GM12878 (cell line): ENCODE measurements around the gene PALLD. TPM values are rescaled to one million over a fixed set of nuclear protein-coding genes. Genes with fewer than 3 reads are reported as not detected.

Experiments
- ATAC-seq: fragments of 200-7000 bp; cut with Tn5 transposase; 3 replicates; pipeline ENCODE4 v1.9.1; 2020; ENCODE audit warnings: mild to moderate bottlenecking, moderate library complexity
- BruUV-seq: library from RNA; stranded (reverse); fragments of 400-500 nt; replicated peaks from 2 replicates; lab custom pipeline; 2021; lab: Mats Ljungman, UMichigan
- CTCF ChIA-PET: fragments of 300-600 bp; sonication (Branson Sonifier 250); formaldehyde crosslinking; extraction: SDS; loops from one replicate; lab custom pipeline; 2021; ENCODE audit warnings: inconsistent platforms; lab: Yijun Ruan, JAX
- POLR2A ChIA-PET: fragments of 350-600 bp; formaldehyde crosslinking; extraction: SDS; loops from one replicate; lab custom pipeline; 2021; ENCODE audit warnings: inconsistent platforms; lab: Charles Lee
- RAD21 ChIA-PET: fragments of 300-600 bp; sonication (Branson Sonifier 250); formaldehyde crosslinking; loops from one replicate; lab custom pipeline; 2023; ENCODE audit warnings: antibody characterized with exemption; ENCODE audit not compliant: unreplicated experiment; lab: Charles Lee
- SMC1A ChIA-PET: fragments of 300-600 bp; sonication (Branson Sonifier 250); formaldehyde crosslinking; loops from one replicate; lab custom pipeline; 2023; ENCODE audit not compliant: unreplicated experiment, uncharacterized antibody; lab: Charles Lee
- DNase-seq: peaks from one replicate; pipeline ENCODE4 v3.0.0-alpha.2; 2011; ENCODE audit warnings: low read depth, low spot score
- FAIRE-seq: peaks from 3 replicates; lab custom pipeline; 2011; peaks lifted over from hg19 to GRCh38; lab: Jason Lieb, UNC
- H2AFZ ChIP-seq: 2 replicates; pipeline ENCODE4 v1.6.0; 2011; ENCODE audit warnings: low read depth, low read length, control low read depth; ENCODE audit not compliant: control insufficient read depth
- H3K27ac ChIP-seq: 2 replicates; pipeline ENCODE4 v1.5.1; 2011; ENCODE audit warnings: control low read depth; ENCODE audit not compliant: control insufficient read depth, insufficient read depth
- H3K27me3 ChIP-seq, 2 experiments: replicated peaks in 1 of 2; 2 replicates each; pipeline versions ENCODE4 v1.6.0 to v1.6.1; 2011; ENCODE audit warnings: low read length in 1 of 2; ENCODE audit not compliant: control insufficient read depth in 2 of 2, insufficient read depth in 2 of 2
- H3K36me3 ChIP-seq, 2 experiments: 2 replicates each; pipeline ENCODE4 v1.5.1; 2011; ENCODE audit warnings: low read length in 1 of 2; ENCODE audit not compliant: control insufficient read depth in 2 of 2, insufficient read depth in 2 of 2
- H3K4me1 ChIP-seq: 2 replicates; pipeline ENCODE4 v1.6.1; 2011; ENCODE audit warnings: mild to moderate bottlenecking, low read length, moderate library complexity, mixed read lengths; ENCODE audit not compliant: control insufficient read depth, insufficient read depth
- H3K4me2 ChIP-seq: 2 replicates; pipeline ENCODE4 v1.6.0; 2011; ENCODE audit warnings: control low read depth; ENCODE audit not compliant: control insufficient read depth, insufficient read depth
- H3K4me3 ChIP-seq: fragments of 200-600 bp; sonication (generic); 2 replicates; pipeline ENCODE4 v1.5.1; 2016
- H3K79me2 ChIP-seq: 2 replicates; pipeline ENCODE4 v1.6.0; 2011; ENCODE audit warnings: low read length; ENCODE audit not compliant: control insufficient read depth, insufficient read depth
- H3K9ac ChIP-seq: 2 replicates; pipeline ENCODE4 v1.8.0; 2011; ENCODE audit warnings: low read length, control low read depth, mixed read lengths; ENCODE audit not compliant: control insufficient read depth, insufficient read depth
- H3K9me3 ChIP-seq: replicated peaks from 3 replicates; pipeline ENCODE4 v1.5.1; 2011; ENCODE audit warnings: mild to moderate bottlenecking, low read length; ENCODE audit not compliant: control insufficient read depth, insufficient read depth
- H4K20me1 ChIP-seq: 2 replicates; pipeline ENCODE4 v1.6.0; 2011; ENCODE audit not compliant: control insufficient read depth, insufficient read depth
- BRCA1 ChIP-seq: IDR thresholded peaks from 2 replicates; pipeline ENCODE4 v1.6.1; 2011; ENCODE audit warnings: low read depth, low read length, improper control_type of control experiment
- CBX3 ChIP-seq: fragments of 200-600 bp; sonication (generic); IDR thresholded peaks from 2 replicates; pipeline ENCODE4 v1.6.1; 2016; ENCODE audit warnings: low read depth, borderline replicate concordance
- FOS ChIP-seq: IDR thresholded peaks from 3 replicates; pipeline ENCODE4 v1.6.1; 2011; ENCODE audit warnings: borderline replicate concordance; ENCODE audit not compliant: insufficient read length; ENCODE audit errors: extremely low read depth
- SIX5 ChIP-seq: IDR thresholded peaks from 2 replicates; pipeline ENCODE4 v1.6.1; 2011; ENCODE audit warnings: mild to moderate bottlenecking, low read depth, low read length, moderate library complexity; ENCODE audit not compliant: severe bottlenecking
- TCF3 ChIP-seq: IDR thresholded peaks from 2 replicates; pipeline ENCODE4 v1.6.1; 2012; ENCODE audit warnings: low read depth, mild to moderate bottlenecking, low read length, borderline replicate concordance; ENCODE audit not compliant: insufficient read depth
- WGBS: methylation state at CpG from one replicate; pipeline ENCODE4 v1.1.6; 2016; ENCODE audit warnings: low lambda C conversion rate; ENCODE audit not compliant: insufficient replicate concordance, insufficient coverage; ENCODE audit errors: missing lambda C conversion rate; 5-methylcytosine and 5-hydroxymethylcytosine counted together
- in situ Hi-C: fragments of 300-500 bp; cut with MboI; formaldehyde crosslinking; loops from 9 replicates; pipeline ENCODE4 v1.14.3; 2018; ENCODE audit warnings: mixed read lengths
- intact Hi-C: fragments of 100-400 bp; cut with micrococcal nuclease; formaldehyde crosslinking; loops from one replicate; pipeline ENCODE4 v1.14.2; 2022; ENCODE audit not compliant: unreplicated experiment
- polyA plus RNA-seq, 11 experiments: library from polyadenylated mRNA; depleted of rRNA in 4 of 11; unstranded in 6 of 11; stranded (reverse) in 5 of 11; fragments of >200 nt; fragmentation: Nextera tagmentation in 4 of 11; fragmentation: Illumina TruSeq in 1 of 11; extraction: Ambion mirVana in 4 of 11; extraction: Trizol in 1 of 11; gene quantifications; 1 replicate in 1 of 11; 2 replicates in 10 of 11; pipeline versions ENCODE4 v1.2.1 to v1.2.3, GENCODE V29; 2011 to 2016; ENCODE audit warnings: inconsistent platforms in 2 of 11, missing spikeins in 2 of 11, low read depth in 1 of 11
- total RNA-seq, 4 experiments: library from RNA; depleted of rRNA in 3 of 4; stranded (reverse); fragments of >200 nt in 3 of 4; fragmentation: Illumina TruSeq in 1 of 4; extraction: Trizol in 1 of 4; gene quantifications; 2 replicates each; pipeline versions ENCODE4 v1.2.1 to v1.2.3, GENCODE V29; 2013 to 2021

PALLD gene
- total and polyA plus RNA-seq, 10 of the 15 experiments (the other 5 are each of a cell fraction or from before 2014, with no cell fraction given): 1.0 to 7.7 (median 1.7) TPM

DNA sequence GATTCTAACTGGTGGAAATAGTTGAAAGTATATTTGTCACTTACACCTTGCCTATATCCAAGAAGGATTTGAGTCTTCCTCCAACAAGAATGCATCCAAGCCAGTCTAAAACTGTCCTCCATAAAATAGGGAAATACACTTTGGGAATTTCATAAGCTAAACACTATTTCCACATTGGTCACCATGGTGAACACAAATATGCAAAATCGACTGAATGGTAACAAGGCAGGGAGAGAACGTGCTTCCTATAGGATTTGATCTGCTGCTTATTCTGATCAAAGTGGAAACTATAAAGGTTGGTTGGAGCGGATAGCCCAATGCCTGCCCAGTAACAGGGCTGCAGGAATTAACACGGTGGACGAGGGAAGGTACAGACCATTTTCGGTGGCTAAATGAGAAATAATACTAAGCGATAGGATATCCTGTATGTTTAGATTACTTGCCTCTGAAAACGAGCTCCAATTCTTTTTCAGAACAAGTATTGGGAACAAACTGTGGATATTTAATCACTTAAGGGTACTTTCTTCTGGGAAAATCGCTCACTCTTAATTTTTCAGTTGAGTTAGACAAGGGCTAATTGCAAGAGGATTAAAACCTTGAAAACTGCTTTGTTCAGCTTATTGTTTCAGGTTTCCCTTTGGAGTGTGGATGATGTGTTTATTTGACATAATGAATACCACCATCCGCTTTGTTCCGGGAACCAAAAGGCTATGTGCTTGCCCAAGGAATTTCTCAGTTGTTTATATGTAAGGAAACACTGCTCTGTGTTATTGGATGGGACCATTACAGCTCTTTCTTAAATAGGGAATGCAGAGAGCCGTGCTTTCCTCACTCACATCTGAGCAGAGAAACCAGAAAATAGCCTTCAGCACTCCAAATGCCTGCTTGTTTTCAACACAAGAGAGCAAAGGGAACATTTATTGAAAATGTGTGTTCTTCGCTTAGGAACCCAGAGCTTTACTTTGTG, 318.8 kb downstream of the PALLD start:
- 47% methylated on average over 13 of the region's 13 CpGs for WGBS
- Histone ChIP-seq H3K27ac (no peak overlapping the region), H3K36me3 (no peaks in the 10 kb centered on the region), H2AFZ (no peak overlapping the region), H3K79me2 (no peaks in the 10 kb centered on the region), H3K4me1 (no peaks in the 10 kb centered on the region), H3K9ac (no peak overlapping the region), H4K20me1 (no peaks in the 10 kb centered on the region), H3K27me3 (peaks cover 2 to 8% of the 10 kb centered on the region in 2 experiments; a peak in 3 of 4 replicates), H3K4me2 (no peak overlapping the region), H3K4me3 (no peak overlapping the region), H3K9me3 (no peaks in the 10 kb centered on the region)
- TF ChIP-seq BRCA1: no peak
- intact Hi-C loops (no loop called here), in situ Hi-C loops (no loop called here)
- ChIA-PET POLR2A (interaction anchor here (0.6 to 2.1 kb wide), 3 partner anchors 16 to 105 kb away, joined by 3 to 6 read pairs (median 3); no protein-coding TSS in a partner anchor), CTCF (interaction anchor here (1.4 to 2.3 kb wide), 3 partner anchors 16 to 104 kb away, joined by 7 to 10 read pairs (median 7); no protein-coding TSS in a partner anchor), RAD21 (interaction anchor here (1.0 to 2.2 kb wide), 4 partner anchors 16 to 99 kb away, joined by 4 to 19 read pairs (median 4); no protein-coding TSS in a partner anchor), SMC1A (interaction anchor here (0.5 to 9.1 kb wide), 13 partner anchors 12 to 453 kb away, joined by 3 to 105 read pairs (median 4); no protein-coding TSS in a partner anchor)
- no peak for ATAC-seq
- FAIRE-seq: no peak
- DNase-seq: no peak
- no TSS peak for BruUV-seq

DNA sequence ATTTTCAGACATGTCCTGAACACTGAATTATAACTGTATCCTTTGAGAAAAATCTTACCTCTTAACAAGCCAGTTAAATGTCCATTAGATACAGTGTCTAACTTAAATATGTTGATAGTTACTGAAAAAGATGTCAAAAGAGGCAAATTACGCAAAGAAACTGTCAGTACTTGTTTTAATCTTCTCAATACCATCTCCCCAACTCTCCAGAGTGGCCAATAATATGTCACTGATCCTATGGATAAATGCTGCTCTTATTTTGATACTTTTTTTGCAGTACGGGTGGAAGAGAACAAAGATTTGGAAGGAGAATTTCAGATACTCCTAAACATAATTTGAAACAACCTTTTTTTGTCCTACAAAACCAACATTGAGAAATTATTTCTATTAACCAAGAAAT, 320.5 kb downstream of the PALLD start:
- H3K9ac ChIP-seq: no peak overlapping the region
- no peak overlapping the region for H3K4me2 ChIP-seq
- peaks cover under 1 to 8% of the 10 kb centered on the region in 2 experiments; a peak in 3 of 4 replicates for H3K27me3 ChIP-seq
- H3K9me3 ChIP-seq: no peaks in the 10 kb centered on the region
- intact Hi-C loops: loop anchor here (1.0 kb wide), 1 partner anchor 14 kb away; no protein-coding TSS in a partner anchor
- H4K20me1 ChIP-seq: no peaks in the 10 kb centered on the region
- ATAC-seq: no peak
- 2% methylated on average over 2 of the region's 2 CpGs for WGBS
- no peak for TF ChIP-seq TCF3
- no peak for TF ChIP-seq FOS
- TF ChIP-seq SIX5: no peak
- TF ChIP-seq CBX3: no peak
- ChIA-PET POLR2A (interaction anchor here (0.6 to 2.1 kb wide), 2 partner anchors 14 to 33 kb away, joined by 4 to 6 read pairs; no protein-coding TSS in a partner anchor), SMC1A (interaction anchor here (0.7 to 9.1 kb wide), 7 partner anchors 8 to 316 kb away, joined by 3 to 105 read pairs (median 4); no protein-coding TSS in a partner anchor), RAD21 (interaction anchor here (0.8 to 2.2 kb wide), 4 partner anchors 14 to 93 kb away, joined by 3 to 19 read pairs (median 4); no protein-coding TSS in a partner anchor), CTCF (interaction anchor here (0.6 to 2.3 kb wide), 6 partner anchors 10 to 106 kb away, joined by 3 to 10 read pairs (median 5); no protein-coding TSS in a partner anchor)
- no peak overlapping the region for H3K4me3 ChIP-seq
- no peak overlapping the region for H2AFZ ChIP-seq
- DNase-seq: no peak
- peak; percentile 41 for FAIRE-seq
- no peak overlapping the region for H3K27ac ChIP-seq
- no peaks in the 10 kb centered on the region for H3K79me2 ChIP-seq
- no TSS peak for BruUV-seq
- H3K36me3 ChIP-seq: no peaks in the 10 kb centered on the region
- H3K4me1 ChIP-seq: no peaks in the 10 kb centered on the region
- in situ Hi-C loops: no loop called here
